ENCODE results near the gene TMEM119.
A peak's percentile ranks its signal among the peaks of the same experiment; 100 is the strongest.

The TMEM119 gene

GRCh38 chr12:108597559-108598471 is at the start of gene TMEM119:
Gene TMEM119 (minus strand): TSS chr12:108598084. CDS start chr12:108592383, 5,701 bp downstream.
- no peak for DNase-seq

- DNase-seq: peak in 1 of 2 experiments; percentile 29
These were observed 49.0 kb upstream of the TMEM119 start for GRCh38 chr12:108646600-108647579.

- no peak for DNase-seq
These were observed 48.1 kb upstream of the TMEM119 start for GRCh38 chr12:108645686-108646599.

GRCh38 chr12:108644811-108645120 is 46.9 kb upstream of the TMEM119 start:
- no peak for DNase-seq

GRCh38 chr12:108643941-108644810 is 46.3 kb upstream of the TMEM119 start:
- no peak for DNase-seq

- no peak for DNase-seq
These were observed 45.2 kb upstream of the TMEM119 start for GRCh38 chr12:108642899-108643654.

GRCh38 chr12:108642269-108642870 is 44.5 kb upstream of the TMEM119 start:
- DNase-seq: no peak

- no peak for DNase-seq
These were observed 43.8 kb upstream of the TMEM119 start for GRCh38 chr12:108641446-108642268.

GRCh38 chr12:108640802-108641445 is 43.0 kb upstream of the TMEM119 start:
- no peak for DNase-seq

- DNase-seq: no peak
These were observed 41.3 kb upstream of the TMEM119 start for GRCh38 chr12:108638997-108639822.

GRCh38 chr12:108638141-108638827 is 40.4 kb upstream of the TMEM119 start:
- DNase-seq: no peak

GRCh38 chr12:108637222-108637971 is 39.5 kb upstream of the TMEM119 start:
- DNase-seq: no peak

GRCh38 chr12:108635997-108636808 is 38.3 kb upstream of the TMEM119 start:
- no peak for DNase-seq

GRCh38 chr12:108635201-108635996 is 37.5 kb upstream of the TMEM119 start:
- DNase-seq: no peak

GRCh38 chr12:108634341-108634751 is 36.5 kb upstream of the TMEM119 start:
- no peak for DNase-seq

All from SW 1271 (cell line).